ENCODE results near the gene SERPINB4. TPM values are rescaled to one million over a fixed set of nuclear protein-coding genes. Genes with fewer than 3 reads are reported as not detected.

SERPINB4 gene
- total RNA-seq, 6 donors from 2014 or later = 2.6 TPM; not detected in 5

- 76 to 82% methylated on average over 2 of the region's 2 CpGs for WGBS, 2 donors
- H3K4me1 ChIP-seq = no peaks in the 10 kb centered on the region
- no peaks in the 10 kb centered on the region for H3K27me3 ChIP-seq
- no peak overlapping the region for H3K27ac ChIP-seq
- H3K36me3 ChIP-seq = no peaks in the 10 kb centered on the region
- H3K4me3 ChIP-seq = no peak overlapping the region
- H3K9me3 ChIP-seq = no peaks in the 10 kb centered on the region
- DNase-seq (no peak), ATAC-seq (ENCODE audit: low FRiP score in 2 of 2) (no peak)
- TF ChIP-seq EP300 (IDR thresholded peaks at IDR 0.05) = no peak
- no peak for TF ChIP-seq POLR2AphosphoS5 (IDR thresholded peaks at IDR 0.05)
- TF ChIP-seq, protein P1, sequence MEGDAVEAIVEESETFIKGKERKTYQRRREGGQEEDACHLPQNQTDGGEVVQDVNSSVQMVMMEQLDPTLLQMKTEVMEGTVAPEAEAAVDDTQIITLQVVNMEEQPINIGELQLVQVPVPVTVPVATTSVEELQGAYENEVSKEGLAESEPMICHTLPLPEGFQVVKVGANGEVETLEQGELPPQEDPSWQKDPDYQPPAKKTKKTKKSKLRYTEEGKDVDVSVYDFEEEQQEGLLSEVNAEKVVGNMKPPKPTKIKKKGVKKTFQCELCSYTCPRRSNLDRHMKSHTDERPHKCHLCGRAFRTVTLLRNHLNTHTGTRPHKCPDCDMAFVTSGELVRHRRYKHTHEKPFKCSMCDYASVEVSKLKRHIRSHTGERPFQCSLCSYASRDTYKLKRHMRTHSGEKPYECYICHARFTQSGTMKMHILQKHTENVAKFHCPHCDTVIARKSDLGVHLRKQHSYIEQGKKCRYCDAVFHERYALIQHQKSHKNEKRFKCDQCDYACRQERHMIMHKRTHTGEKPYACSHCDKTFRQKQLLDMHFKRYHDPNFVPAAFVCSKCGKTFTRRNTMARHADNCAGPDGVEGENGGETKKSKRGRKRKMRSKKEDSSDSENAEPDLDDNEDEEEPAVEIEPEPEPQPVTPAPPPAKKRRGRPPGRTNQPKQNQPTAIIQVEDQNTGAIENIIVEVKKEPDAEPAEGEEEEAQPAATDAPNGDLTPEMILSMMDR (IDR thresholded peaks at IDR 0.05) = no peak
- no peak for TF ChIP-seq POLR2A (IDR thresholded peaks at IDR 0.05)
These were observed 26.2 kb downstream of the SERPINB4 start for GRCh38 chr18:63617915-63618234.

DNA sequence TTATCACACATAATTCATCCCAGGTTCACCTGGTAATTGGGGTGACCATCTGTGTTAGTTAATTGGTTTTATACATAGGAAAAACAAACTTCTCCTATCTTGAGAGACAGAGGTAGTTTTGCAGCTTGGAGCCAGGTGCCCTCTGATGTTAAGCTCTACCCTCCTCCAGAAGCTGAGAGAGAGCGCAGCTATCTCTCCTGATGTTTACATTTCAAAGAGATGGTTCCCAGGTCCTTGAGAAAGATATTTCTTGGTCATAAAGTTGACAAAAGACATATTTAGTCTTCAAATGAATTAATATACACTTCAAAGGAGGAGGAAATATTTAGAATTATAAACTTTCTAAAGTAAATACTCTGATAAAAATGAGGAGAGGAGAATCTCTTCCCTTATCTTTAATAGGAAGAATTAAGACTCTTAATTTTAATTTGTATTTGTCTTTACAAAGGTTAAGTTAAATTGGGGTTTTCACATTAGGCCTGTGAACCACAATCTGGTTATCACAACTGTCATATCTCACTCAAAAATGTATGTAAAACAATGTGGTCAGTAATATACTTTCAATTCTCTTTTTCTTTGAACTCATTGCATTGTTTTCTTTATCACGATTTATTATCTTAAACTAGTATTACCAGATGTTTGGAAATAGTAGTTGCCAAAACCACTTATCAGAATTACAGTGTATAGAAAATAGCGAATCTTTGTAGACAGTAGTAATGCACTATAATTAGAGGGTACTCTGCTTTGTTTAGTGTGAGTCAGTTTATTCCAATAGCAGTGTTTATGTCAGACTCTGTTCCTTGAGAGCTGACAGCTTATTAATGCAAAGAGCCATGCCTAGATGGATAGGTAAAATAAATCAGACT lies 26.8 kb downstream of the SERPINB4 start:
- Histone ChIP-seq H3K4me1 (no peaks in the 10 kb centered on the region), H3K27ac (no peak overlapping the region), H3K4me3 (no peak overlapping the region), H3K36me3 (no peaks in the 10 kb centered on the region), H3K27me3 (no peaks in the 10 kb centered on the region), H3K9me3 (no peaks in the 10 kb centered on the region)
- DNase-seq (no peak), ATAC-seq (ENCODE audit: low FRiP score in 2 of 2) (no peak)
- TF ChIP-seq, protein P1 (IDR thresholded peaks at IDR 0.05) = no peak
- TF ChIP-seq POLR2A (IDR thresholded peaks at IDR 0.05) (no peak), POLR2AphosphoS5 (IDR thresholded peaks at IDR 0.05) (no peak)
- WGBS, 2 donors = 21 to 27% methylated on average over 3 of the region's 3 CpGs

- no peaks in the 10 kb centered on the region for H3K9me3 ChIP-seq
- WGBS, 2 donors = 75 to 79% methylated on average over 4 of the region's 4 CpGs
- ATAC-seq (ENCODE audit: low FRiP score in 2 of 2) = no peak
These were observed 30.6 kb downstream of the SERPINB4 start for GRCh38 chr18:63613420-63613819.

GRCh38 chr18:63606526-63606925 lies 37.5 kb downstream of the SERPINB4 start:
- no peak for ATAC-seq (ENCODE audit: low FRiP score in 2 of 2)
- H3K36me3 ChIP-seq = no peaks in the 10 kb centered on the region
- H3K4me1 ChIP-seq = no peaks in the 10 kb centered on the region
- WGBS, 2 donors = 82 to 83% methylated on average over 3 of the region's 3 CpGs
- no peaks in the 10 kb centered on the region for H3K9me3 ChIP-seq
- no peak overlapping the region for H3K4me3 ChIP-seq
- TF ChIP-seq EP300 (IDR thresholded peaks at IDR 0.05) (no peak), POLR2A (IDR thresholded peaks at IDR 0.05) (no peak), POLR2AphosphoS5 (IDR thresholded peaks at IDR 0.05) (no peak)
- TF ChIP-seq, protein P1 (IDR thresholded peaks at IDR 0.05) = no peak
- H3K27ac ChIP-seq = no peak overlapping the region
- DNase-seq = no peak
- H3K27me3 ChIP-seq = no peaks in the 10 kb centered on the region

More at GRCh38 chr18:63613420-63613819, 30.6 kb downstream of the SERPINB4 start:
- TF ChIP-seq, protein P1 (IDR thresholded peaks at IDR 0.05) = no peak
- TF ChIP-seq EP300 (IDR thresholded peaks at IDR 0.05) (no peak), POLR2AphosphoS5 (IDR thresholded peaks at IDR 0.05) (no peak), POLR2A (IDR thresholded peaks at IDR 0.05) (no peak)
- Histone ChIP-seq H3K36me3 (no peaks in the 10 kb centered on the region), H3K4me3 (no peak overlapping the region), H3K27ac (no peak overlapping the region), H3K4me1 (no peaks in the 10 kb centered on the region), H3K27me3 (no peaks in the 10 kb centered on the region)
- DNase-seq = no peak
